ENCODE results near the gene PPP2R2B.

PPP2R2B gene

GRCh38 chr5:146919304-146919703 is 40.7 kb upstream of the PPP2R2B start:
- no peak for TF ChIP-seq CEBPB (IDR thresholded peaks at IDR 0.05)
- no peak for TF ChIP-seq YY1 (IDR thresholded peaks at IDR 0.05; ENCODE audit: low read depth)
- TF ChIP-seq ZBTB7A (IDR thresholded peaks at IDR 0.05; ENCODE audit: low read depth), result no peak
- TF ChIP-seq NFIC (IDR thresholded peaks at IDR 0.05), result no peak
- no peak for TF ChIP-seq REST (IDR thresholded peaks at IDR 0.05; ENCODE audit: low read depth)
- no peak for TF ChIP-seq MAX (IDR thresholded peaks at IDR 0.05)
- no peak for TF ChIP-seq TCF12 (IDR thresholded peaks at IDR 0.05; ENCODE audit: low read depth)
- TF ChIP-seq EGR1 (IDR thresholded peaks at IDR 0.05), result no peak
- no peak for TF ChIP-seq CREB1 (IDR thresholded peaks at IDR 0.05; ENCODE audit: low read depth)
- no peak for TF ChIP-seq TAF1 (IDR thresholded peaks at IDR 0.05; ENCODE audit: low read depth)
- no peak for TF ChIP-seq RAD21 (IDR thresholded peaks at IDR 0.05; ENCODE audit: low read depth)
- no peak for TF ChIP-seq TEAD4 (IDR thresholded peaks at IDR 0.05)
- TF ChIP-seq EP300 (IDR thresholded peaks at IDR 0.05; ENCODE audit: borderline replicate concordance), result no peak
- TF ChIP-seq USF1 (IDR thresholded peaks at IDR 0.05), result no peak
- TF ChIP-seq FOXM1 (IDR thresholded peaks at IDR 0.05; ENCODE audit: borderline replicate concordance, low read depth), result no peak

- TF ChIP-seq CEBPB (IDR thresholded peaks at IDR 0.05) (no peak), ZBTB7A (IDR thresholded peaks at IDR 0.05; ENCODE audit: low read depth) (no peak), EP300 (IDR thresholded peaks at IDR 0.05; ENCODE audit: borderline replicate concordance) (no peak), REST (IDR thresholded peaks at IDR 0.05; ENCODE audit: low read depth) (no peak), TEAD4 (IDR thresholded peaks at IDR 0.05) (no peak), TAF1 (IDR thresholded peaks at IDR 0.05; ENCODE audit: low read depth) (no peak), FOXM1 (IDR thresholded peaks at IDR 0.05; ENCODE audit: borderline replicate concordance, low read depth) (no peak), NFIC (IDR thresholded peaks at IDR 0.05) (no peak), USF1 (IDR thresholded peaks at IDR 0.05) (no peak), TCF12 (IDR thresholded peaks at IDR 0.05; ENCODE audit: low read depth) (no peak), RAD21 (IDR thresholded peaks at IDR 0.05; ENCODE audit: low read depth) (no peak), YY1 (IDR thresholded peaks at IDR 0.05; ENCODE audit: low read depth) (no peak)
These were observed 39.4 kb upstream of the PPP2R2B start for GRCh38 chr5:146917931-146918330.

GRCh38 chr5:146912874-146913273 is 34.3 kb upstream of the PPP2R2B start:
- TF ChIP-seq MAX (IDR thresholded peaks at IDR 0.05) (no peak), TCF12 (IDR thresholded peaks at IDR 0.05; ENCODE audit: low read depth) (no peak), TAF1 (IDR thresholded peaks at IDR 0.05; ENCODE audit: low read depth) (no peak), CEBPB (IDR thresholded peaks at IDR 0.05) (no peak), RAD21 (IDR thresholded peaks at IDR 0.05; ENCODE audit: low read depth) (no peak), EP300 (IDR thresholded peaks at IDR 0.05; ENCODE audit: borderline replicate concordance) (no peak)

GRCh38 chr5:146910239-146910638 is 31.7 kb upstream of the PPP2R2B start:
- TF ChIP-seq TEAD4 (IDR thresholded peaks at IDR 0.05), result no peak
- no peak for TF ChIP-seq MAX (IDR thresholded peaks at IDR 0.05)
- no peak for TF ChIP-seq EGR1 (IDR thresholded peaks at IDR 0.05)
- TF ChIP-seq EP300 (IDR thresholded peaks at IDR 0.05; ENCODE audit: borderline replicate concordance), result no peak
- no peak for TF ChIP-seq ZBTB7A (IDR thresholded peaks at IDR 0.05; ENCODE audit: low read depth)
- no peak for TF ChIP-seq NFIC (IDR thresholded peaks at IDR 0.05)
- TF ChIP-seq RAD21 (IDR thresholded peaks at IDR 0.05; ENCODE audit: low read depth), result no peak

GRCh38 chr5:146909255-146910068 is 30.9 kb upstream of the PPP2R2B start:
- TF ChIP-seq EGR1 (IDR thresholded peaks at IDR 0.05) (no peak), EP300 (IDR thresholded peaks at IDR 0.05; ENCODE audit: borderline replicate concordance) (no peak), REST (IDR thresholded peaks at IDR 0.05; ENCODE audit: low read depth) (no peak), CEBPB (IDR thresholded peaks at IDR 0.05) (no peak), ZBTB7A (IDR thresholded peaks at IDR 0.05; ENCODE audit: low read depth) (no peak), TCF12 (IDR thresholded peaks at IDR 0.05; ENCODE audit: low read depth) (no peak), RAD21 (IDR thresholded peaks at IDR 0.05; ENCODE audit: low read depth) (no peak), TEAD4 (IDR thresholded peaks at IDR 0.05) (no peak), FOXM1 (IDR thresholded peaks at IDR 0.05; ENCODE audit: borderline replicate concordance, low read depth) (no peak), NFIC (IDR thresholded peaks at IDR 0.05) (no peak), MAX (IDR thresholded peaks at IDR 0.05) (no peak), TAF1 (IDR thresholded peaks at IDR 0.05; ENCODE audit: low read depth) (no peak), CREB1 (IDR thresholded peaks at IDR 0.05; ENCODE audit: low read depth) (no peak), YY1 (IDR thresholded peaks at IDR 0.05; ENCODE audit: low read depth) (no peak), USF1 (IDR thresholded peaks at IDR 0.05) (no peak)
